ENCODE data around the gene OSBPL1A.

OSBPL1A gene

DNA sequence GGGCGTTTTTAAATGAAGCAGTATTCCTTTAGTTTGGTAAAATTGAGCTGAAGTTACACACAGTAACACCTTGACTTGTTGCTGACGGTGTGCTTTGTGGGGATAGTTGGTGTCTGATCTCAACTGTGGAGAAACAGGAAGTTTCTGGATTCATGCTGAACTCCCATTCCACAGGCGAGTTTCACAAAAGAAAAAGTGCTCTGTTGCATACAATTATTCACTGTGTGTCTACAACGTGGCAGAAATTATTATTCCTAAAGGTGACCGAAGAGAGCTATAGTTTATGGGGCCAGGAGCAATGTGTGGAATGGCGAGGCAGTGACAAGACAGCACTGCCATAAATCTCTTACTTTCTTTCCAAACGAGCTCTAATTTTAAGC, 259.2 kb downstream of the OSBPL1A start:
- in situ Hi-C loops (cut with HindIII; ENCODE audit: low sequenced_read_pairs), result no loop called here

DNA sequence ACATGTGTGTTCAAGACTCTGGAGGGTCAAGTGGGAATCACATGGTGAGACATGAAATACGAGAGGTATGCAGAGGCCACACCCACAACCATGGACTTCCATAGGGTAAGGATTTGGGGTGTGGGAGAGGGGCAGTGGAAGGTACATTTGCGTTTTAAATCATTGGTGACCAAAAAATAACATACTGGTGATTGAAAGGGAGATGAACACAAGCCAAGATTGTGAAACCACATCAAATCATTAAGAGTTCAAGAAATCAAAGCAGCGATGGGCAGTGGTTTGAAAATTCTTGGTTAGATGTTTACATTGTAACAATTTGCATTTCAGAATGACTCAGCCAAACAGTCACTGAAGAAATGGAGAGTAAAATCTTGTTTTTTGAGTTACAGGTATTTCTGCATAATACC, 260.7 kb downstream of the OSBPL1A start:
- in situ Hi-C loops (cut with HindIII; ENCODE audit: low sequenced_read_pairs), result no loop called here

DNA sequence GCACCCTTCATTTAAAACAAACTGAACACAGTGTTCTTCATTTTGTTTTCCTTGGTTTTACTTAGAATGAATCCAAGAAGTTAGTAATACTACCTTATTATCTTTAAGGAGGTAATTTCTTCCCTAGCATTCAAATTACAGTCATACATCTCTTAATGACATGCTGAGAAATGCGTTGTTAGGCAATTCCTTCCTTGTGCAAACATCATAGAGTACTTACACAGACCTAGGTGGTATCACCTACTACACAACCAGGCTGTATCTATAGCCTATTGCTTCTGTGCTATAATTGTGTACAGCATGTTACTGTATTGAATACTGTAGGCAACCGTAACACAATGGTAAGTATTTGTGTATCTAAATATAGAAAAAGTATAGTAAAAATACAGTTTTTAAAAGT, 267.1 kb downstream of the OSBPL1A start:
- in situ Hi-C loops (cut with HindIII; ENCODE audit: low sequenced_read_pairs), result no loop called here

DNA sequence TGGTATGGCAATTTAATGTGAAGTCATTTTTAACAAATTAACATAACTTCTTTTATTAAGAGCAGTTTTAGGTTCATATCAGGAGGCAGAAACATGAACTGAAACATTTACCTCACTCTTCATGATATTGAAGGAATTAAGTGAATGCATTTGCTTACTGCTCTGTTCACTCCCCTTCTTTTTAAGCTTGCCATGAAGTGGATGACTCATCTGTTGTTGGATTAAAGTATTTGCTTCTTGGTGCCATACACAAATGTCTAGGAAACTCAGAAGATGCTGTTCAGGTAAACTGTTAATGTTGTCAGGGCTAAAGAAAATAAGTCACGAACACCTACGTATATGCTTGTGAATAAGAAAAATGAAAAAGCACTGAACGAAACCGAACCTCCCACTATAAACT, 268.9 kb downstream of the OSBPL1A start:
- in situ Hi-C loops (cut with HindIII; ENCODE audit: low sequenced_read_pairs), result no loop called here

DNA sequence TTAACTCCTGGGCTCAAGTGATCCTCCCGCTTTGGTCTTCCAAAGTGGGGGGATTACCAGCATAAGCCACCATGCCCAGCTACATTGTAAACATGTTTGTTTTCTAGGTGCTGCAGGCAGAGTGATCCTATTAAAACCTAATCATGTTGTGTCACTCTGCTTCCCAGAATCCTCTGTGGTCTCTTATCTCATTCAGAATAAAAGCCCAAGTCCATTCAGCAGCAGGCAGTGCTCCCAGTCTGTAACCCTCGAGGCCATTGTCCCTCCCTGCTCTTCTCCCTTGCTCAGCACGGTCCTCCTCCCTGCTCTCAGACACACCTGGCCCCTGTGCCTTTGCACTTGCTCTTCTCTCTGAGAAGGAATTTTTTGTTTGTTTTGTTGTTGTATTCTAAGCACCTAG, 269.9 kb downstream of the OSBPL1A start:
- in situ Hi-C loops (cut with HindIII; ENCODE audit: low sequenced_read_pairs), result no loop called here

DNA sequence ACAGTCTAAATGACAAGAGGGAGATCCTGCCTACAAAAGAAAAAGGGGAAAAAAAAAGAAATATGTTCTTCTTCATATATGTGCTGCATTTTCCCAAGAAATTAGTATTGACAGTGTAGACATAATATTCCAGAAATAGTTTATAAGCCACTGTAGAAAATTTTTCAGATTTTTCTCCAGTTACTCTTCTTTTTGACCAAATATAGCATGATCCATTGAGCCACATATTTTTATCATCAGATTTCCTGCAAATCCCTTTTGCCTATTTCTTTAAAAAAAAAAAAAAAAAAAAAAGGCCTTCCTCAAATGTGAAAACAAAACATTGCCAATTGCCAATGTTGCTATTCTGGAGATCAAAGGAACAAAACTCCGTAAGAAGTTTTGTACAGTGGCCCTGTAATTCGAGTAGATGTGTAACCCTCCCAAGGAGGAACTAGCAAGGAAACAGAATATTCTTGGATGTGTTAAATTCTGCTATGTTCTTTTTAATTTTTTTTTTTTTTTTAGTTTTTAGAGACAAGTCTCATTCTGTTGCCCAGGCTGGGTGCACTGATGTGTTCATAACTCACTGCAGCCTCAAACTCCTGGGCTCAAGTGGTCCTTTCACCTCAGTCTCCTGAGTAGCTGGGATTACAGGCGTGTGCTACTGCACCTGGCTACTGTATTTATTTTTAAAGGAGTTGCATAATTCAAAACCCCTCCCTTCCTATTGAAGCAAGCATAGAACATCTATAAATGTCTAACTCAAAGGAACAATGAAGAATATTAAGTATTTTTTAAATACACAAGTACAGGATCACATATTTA, 271.3 kb downstream of the OSBPL1A start:
- in situ Hi-C loops (cut with HindIII; ENCODE audit: low sequenced_read_pairs), result no loop called here

DNA sequence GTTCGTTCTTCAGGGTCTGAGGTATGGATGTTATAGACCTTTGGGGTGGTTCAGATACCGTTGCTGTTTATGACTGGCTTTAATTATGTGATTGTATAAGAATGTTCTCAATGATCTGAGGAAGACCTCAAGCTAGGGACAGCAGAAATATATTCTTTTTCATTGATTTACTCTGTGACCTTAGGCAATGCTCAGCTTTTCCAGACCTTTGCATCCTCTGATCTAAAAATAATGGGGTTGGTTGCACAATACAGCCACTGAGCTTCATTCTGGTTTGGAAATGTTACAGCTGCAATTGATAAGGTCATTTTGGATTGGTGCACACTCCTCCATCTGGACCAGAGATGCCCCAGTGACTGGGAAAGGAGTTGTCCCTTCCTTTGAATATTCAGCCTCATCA, 276.0 kb downstream of the OSBPL1A start:
- in situ Hi-C loops (cut with HindIII; ENCODE audit: low sequenced_read_pairs), result no loop called here

DNA sequence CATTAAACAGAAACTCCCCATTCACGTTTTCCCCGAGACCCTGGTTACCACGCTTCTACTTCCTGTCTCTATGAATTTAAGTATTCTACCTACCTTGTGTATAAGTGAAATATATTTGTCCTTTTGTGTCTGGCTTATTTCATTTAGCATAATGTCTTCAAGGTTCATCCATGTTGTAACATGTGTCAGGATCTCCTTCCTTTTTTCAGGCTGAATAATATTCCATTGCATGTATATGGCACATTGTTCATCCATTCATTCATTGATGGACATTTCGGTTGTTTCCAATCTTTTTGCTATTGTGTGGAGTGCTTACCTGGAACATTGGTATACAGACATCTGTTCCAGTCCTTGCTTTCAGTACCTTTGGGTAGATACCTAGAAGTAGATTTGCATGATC, 276.9 kb downstream of the OSBPL1A start:
- in situ Hi-C loops (cut with HindIII; ENCODE audit: low sequenced_read_pairs), result no loop called here

DNA sequence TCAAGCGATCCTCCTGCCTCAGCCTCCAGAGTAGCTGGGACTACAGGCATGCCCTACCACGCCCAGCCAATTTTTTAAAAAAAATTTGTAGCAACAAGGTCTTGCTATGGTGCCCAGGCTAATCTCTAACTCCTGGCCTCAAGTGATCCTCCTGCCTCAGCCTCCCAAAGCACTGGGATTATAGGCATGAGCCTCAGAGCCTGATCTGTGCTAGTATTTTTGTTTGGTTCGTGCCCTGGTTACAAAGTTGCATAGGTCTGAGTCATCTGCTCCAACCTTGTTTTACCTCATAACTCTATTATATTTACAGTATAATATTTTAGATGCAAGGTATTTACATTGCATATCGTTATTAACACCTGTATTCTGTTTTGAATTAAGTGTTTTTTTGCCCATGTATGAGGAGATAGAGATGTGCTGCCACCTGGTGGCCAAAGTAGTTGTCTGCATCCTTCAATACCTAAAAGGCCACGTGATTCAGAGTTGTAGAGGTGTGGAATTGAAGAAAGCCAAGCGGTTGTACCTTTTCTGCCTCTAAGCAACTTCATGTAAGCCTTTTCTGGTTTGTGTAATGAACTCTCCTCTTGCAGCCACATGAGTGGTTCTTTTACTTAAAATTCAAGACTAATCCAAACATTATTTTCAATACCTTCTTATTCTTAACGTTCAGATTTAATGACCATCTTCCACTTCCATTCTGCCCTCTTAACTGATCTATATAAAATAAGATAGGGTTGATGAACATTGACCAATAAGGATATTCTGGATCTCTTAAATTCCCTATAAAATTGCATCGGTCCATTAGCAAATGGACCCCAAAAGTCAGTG, 278.7 kb downstream of the OSBPL1A start:
- in situ Hi-C loops (cut with HindIII; ENCODE audit: low sequenced_read_pairs), result no loop called here

DNA sequence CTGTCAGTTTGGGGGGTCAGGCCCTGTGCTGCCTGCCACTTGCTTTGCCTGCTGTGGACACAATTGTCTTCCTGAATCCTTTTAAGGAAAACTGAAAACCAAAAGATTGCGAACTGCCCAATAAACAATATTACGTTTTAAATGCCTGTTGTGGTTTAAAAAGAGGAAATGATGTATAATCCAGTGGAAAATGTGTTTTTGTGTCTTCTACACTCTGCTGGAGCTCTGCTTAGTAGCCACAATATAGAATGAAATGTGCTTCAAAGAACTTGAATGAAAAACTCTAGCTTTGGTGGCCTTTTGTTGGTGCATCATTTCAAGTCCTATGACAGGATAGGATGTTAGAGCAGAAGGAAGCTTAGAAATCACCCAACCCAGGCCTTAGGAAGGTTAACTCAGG, 282.0 kb downstream of the OSBPL1A start:
- in situ Hi-C loops (cut with HindIII; ENCODE audit: low sequenced_read_pairs), result no loop called here

DNA sequence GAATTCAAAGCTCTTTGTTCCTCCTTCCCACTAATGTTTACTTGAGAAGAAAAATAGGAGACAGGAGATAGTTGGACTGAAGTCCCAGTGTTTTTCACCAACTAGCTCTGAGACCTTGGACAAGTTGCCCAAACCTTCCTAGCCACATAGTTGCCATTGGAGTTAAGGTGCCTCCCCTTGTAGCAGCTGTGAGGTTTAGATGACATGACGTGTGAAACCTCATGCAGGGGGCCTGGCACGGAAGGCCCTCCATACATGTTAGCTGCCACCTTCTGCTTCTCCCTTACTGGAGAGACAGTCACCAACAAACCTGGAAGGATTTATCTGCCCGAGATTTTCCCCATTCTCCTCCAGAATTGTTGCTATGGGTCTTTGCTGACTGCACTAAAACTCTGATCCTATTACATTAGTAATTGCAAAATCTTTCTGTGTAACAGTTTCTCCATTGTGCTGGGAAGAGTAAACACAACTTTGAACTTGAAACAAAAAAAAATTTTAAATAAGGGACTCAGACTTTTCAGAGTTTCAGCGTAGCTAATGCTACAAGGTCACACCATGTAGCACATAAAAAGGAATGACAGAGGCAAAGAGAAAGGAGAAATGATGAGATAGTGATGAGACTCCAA, 282.6 kb downstream of the OSBPL1A start:
- in situ Hi-C loops (cut with HindIII; ENCODE audit: low sequenced_read_pairs), result no loop called here

DNA sequence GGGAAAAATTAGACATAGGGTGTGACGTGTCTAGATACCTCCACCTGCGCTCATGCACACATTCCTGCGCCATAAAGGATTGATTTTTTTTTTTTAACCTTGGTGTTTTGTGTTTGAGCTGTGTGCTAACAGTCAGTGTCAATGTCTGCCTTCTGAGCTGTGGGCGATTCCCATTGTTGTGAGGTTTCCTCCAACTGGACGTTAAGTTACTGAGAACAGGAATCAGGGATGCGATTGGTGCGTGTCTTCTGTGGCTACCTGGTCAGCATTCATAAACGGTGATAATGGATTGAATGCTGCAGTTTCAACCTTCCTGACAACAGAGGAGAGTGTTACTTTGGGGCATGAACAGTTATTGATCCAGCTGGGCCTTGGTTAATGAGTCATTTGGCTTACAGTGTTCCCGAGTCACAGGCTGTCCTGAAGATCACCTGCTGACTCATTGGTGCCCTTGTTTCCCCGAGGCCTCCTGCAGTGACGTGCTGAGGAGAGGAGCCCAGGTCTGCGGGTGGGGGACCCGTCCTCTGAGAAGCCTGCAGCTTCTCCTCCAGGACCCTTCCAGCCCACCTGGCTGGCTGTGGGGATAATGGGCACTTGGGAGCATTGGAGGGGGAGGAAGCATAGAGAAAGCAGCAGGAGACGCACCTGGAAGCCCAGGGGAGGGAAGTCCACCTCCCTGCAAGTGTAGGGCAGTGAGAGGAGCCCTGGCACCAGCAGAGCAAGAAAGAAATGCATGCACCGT, 284.6 kb downstream of the OSBPL1A start:
- in situ Hi-C loops (cut with HindIII; ENCODE audit: low sequenced_read_pairs), result no loop called here

DNA sequence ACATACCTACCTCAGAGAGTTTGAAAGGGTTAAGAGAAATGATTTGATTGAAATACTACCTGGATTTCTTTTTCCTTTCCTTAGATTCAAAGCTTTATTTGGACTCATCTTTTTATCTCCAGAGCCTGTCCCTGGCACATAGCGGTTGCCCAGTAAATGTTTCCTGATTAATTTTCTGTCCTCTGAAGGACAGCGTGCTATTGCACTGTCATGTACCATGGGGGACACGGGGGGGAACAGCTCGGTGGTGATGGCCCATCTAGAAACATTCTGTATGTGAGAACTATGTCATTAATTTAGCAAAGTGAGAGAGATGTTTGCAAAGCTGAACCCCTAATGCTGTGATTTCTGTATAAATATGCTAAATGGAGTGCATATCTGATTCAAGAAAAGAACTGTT, 285.2 kb downstream of the OSBPL1A start:
- in situ Hi-C loops (cut with HindIII; ENCODE audit: low sequenced_read_pairs), result no loop called here
